GM13976 (cell line): ENCODE results near the gene MYO6.
A peak's percentile ranks its signal among the peaks of the same experiment; 100 is the strongest.

Experiments
- DNase-seq: peaks from one replicate; pipeline ENCODE4 v3.0.0; 2012; ENCODE audit warnings: low spot score
- CTCF ChIP-seq: IDR thresholded peaks from 2 replicates; pipeline ENCODE4 v1.5.1; 2012; ENCODE audit warnings: borderline replicate concordance, mild to moderate bottlenecking; ENCODE audit not compliant: insufficient read depth; ENCODE audit errors: extremely low read depth, missing control alignments, control extremely low read depth
- in situ Hi-C: fragments of 300-500 bp; cut with MboI; formaldehyde crosslinking; loops from one replicate; pipeline ENCODE4 v1.12.0; 2022; ENCODE audit warnings: low sequenced_read_pairs, mixed read lengths, inconsistent platforms; ENCODE audit not compliant: unreplicated experiment

Gene MYO6

DNA sequence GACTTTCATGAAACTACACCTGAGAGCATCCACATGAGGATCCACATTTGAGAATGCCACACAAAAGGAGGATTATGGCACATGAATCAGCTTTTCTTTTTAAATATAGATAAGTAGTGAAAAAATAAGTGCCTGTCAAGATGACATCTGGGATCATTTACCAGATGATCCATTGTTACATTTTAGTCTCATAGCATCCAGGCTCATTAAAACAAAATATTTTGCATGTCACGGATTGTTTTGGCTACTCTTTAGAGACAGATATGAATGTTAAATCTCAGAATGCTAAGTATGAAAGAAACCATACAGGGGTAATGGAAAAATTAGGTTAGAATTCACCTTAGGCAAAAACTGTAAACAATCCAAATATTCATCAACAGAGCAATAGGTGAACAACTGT is 66.7 kb downstream of the MYO6 start:
- in situ Hi-C loops = no loop called here
- DNase-seq = no peak
- no peak for TF ChIP-seq CTCF

GRCh38 chr6:75818098-75818855 is 69.2 kb downstream of the MYO6 start:
- TF ChIP-seq CTCF = no peak
- in situ Hi-C loops = no loop called here
- DNase-seq = no peak

GRCh38 chr6:75819776-75820487 is 70.9 kb downstream of the MYO6 start:
- DNase-seq = no peak
- no peak for TF ChIP-seq CTCF
- in situ Hi-C loops = no loop called here

DNA sequence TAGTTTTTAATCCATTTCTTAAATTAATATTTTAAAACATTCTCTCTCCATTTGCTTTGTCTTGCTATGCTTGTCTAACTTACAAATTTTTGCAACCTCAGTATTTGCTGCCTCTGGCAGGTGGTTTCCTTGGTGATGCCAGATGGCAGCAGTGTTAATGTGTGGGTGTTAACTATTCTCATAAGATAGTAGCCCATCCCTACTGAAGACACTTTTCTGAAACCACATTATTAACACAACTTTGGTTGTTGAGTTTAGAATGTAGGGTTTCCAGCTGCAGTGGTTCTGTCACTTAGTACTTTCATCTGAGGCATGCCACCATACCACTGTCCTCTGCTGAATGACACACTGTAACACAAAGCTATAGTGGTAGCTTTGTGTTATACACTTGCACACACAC is 75.1 kb downstream of the MYO6 start:
- TF ChIP-seq CTCF = no peak
- in situ Hi-C loops = no loop called here
- DNase-seq = no peak

GRCh38 chr6:75827163-75827562 is 78.1 kb downstream of the MYO6 start:
- no peak for DNase-seq
- in situ Hi-C loops = no loop called here
- TF ChIP-seq CTCF = no peak

- DNase-seq = peak; percentile 49
- TF ChIP-seq CTCF = no peak
- in situ Hi-C loops = no loop called here
Measured at GRCh38 chr6:75830959-75831885, 82.2 kb downstream of the MYO6 start.
